Endothelial cell of umbilical vein (primary cell): Measurements from ENCODE around the gene SV2C.

Source experiments
- EZH2 ChIP-seq: IDR thresholded peaks from 2 replicates; pipeline ENCODE4 v1.6.1; 2012; ENCODE audit warnings: borderline replicate concordance, low read depth, mild to moderate bottlenecking, moderate library complexity, low read length, inconsistent platforms; ENCODE audit not compliant: severe bottlenecking
- FOS ChIP-seq: IDR thresholded peaks from 2 replicates; pipeline ENCODE4 v1.6.1; 2011; ENCODE audit warnings: mild to moderate bottlenecking, low read length, moderate library complexity, borderline replicate concordance; ENCODE audit not compliant: insufficient read depth
- JUN ChIP-seq: IDR thresholded peaks from 2 replicates; pipeline ENCODE4 v1.6.1; 2011; ENCODE audit warnings: borderline replicate concordance, low read depth; ENCODE audit not compliant: insufficient read length, insufficient read depth
- POLR2A ChIP-seq: IDR thresholded peaks from 2 replicates; pipeline ENCODE4 v1.6.1; 2012; ENCODE audit warnings: low read depth, mild to moderate bottlenecking, control low read depth, low read length
- POLR2AphosphoS5 ChIP-seq: IDR thresholded peaks from 2 replicates; pipeline ENCODE4 v1.6.1; 2012; ENCODE audit warnings: low read depth, mild to moderate bottlenecking, control low read depth, low read length, moderate library complexity; ENCODE audit not compliant: insufficient read depth
- TF ChIP-seq, protein P1 (sequence below), 2 donors: IDR thresholded peaks; 1 replicate in 1 of 2; 2 replicates in 1 of 2; pipeline ENCODE4 v1.5.1; 2011; ENCODE audit warnings: low read length in 2 of 2, mild to moderate bottlenecking in 2 of 2, moderate library complexity in 2 of 2, control low read depth in 1 of 2, inconsistent platforms in 1 of 2, low read depth in 1 of 2; ENCODE audit not compliant: insufficient read depth in 1 of 2; ENCODE audit errors: extremely low read depth in 1 of 2

DNA sequence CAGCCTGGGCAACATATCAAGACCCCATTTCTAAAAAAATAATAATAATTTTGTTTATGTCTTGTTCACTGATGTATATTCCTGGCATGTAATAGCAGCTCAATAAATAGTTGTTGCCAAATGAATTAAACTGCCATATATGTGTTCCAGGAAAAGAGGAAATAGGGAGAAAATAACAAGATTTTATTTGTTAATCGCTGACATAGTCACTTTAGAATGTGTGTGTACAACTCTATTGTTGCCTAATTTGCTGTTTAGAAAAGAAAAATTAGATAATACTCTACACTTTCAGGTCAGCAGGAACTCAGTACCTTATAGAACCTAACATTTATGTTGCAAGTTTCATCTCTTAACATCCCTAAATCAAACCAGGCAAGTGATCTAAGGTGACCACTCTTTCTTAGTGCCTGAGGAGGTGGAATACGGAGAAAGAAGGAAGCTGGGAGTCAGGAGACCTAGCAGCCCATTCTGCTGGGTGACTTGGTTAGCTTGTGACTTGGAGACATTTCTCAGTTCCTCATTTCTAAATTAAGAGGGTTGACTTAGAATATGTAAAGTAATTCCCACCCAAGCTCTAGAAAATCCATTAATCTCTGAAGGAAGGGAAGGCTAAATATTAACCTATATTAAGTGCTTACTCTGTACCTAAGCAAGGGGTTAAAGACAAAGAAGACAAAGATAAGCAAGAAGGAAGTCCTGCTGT is 209.6 kb downstream of the SV2C start:
- TF ChIP-seq, protein P1, sequence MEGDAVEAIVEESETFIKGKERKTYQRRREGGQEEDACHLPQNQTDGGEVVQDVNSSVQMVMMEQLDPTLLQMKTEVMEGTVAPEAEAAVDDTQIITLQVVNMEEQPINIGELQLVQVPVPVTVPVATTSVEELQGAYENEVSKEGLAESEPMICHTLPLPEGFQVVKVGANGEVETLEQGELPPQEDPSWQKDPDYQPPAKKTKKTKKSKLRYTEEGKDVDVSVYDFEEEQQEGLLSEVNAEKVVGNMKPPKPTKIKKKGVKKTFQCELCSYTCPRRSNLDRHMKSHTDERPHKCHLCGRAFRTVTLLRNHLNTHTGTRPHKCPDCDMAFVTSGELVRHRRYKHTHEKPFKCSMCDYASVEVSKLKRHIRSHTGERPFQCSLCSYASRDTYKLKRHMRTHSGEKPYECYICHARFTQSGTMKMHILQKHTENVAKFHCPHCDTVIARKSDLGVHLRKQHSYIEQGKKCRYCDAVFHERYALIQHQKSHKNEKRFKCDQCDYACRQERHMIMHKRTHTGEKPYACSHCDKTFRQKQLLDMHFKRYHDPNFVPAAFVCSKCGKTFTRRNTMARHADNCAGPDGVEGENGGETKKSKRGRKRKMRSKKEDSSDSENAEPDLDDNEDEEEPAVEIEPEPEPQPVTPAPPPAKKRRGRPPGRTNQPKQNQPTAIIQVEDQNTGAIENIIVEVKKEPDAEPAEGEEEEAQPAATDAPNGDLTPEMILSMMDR (IDR thresholded peaks at IDR 0.05; ENCODE audit: extremely low read depth in 1 of 2, insufficient read depth in 1 of 2, low read depth in 1 of 2, low read length in 2 of 2): no peak
- TF ChIP-seq EZH2 (no peak), POLR2AphosphoS5 (no peak), POLR2A (no peak), JUN (no peak), FOS (no peak)
